Loucy (cell line): ENCODE measurements around the gene ODF2L.
"Not testable (repeated sequence)": the region's sequence is repeated elsewhere in the genome, so short reads cannot be mapped to it uniquely, and the experiment has no call there.

ENCODE experiments used
- H2AFZ ChIP-seq: fragments of 200-600 bp; sonication (generic); 2 replicates; pipeline ENCODE4 v1.6.0; 2016; ENCODE audit warnings: antibody characterized with exemption, mild to moderate bottlenecking, low read length, moderate library complexity
- H3F3A ChIP-seq: fragments of 200-600 bp; 2 replicates; pipeline ENCODE4 v1.6.0; 2016; ENCODE audit warnings: antibody characterized with exemption, low read depth, mild to moderate bottlenecking
- H3K27me3 ChIP-seq: fragments of 200-600 bp; sonication (generic); 2 replicates; pipeline ENCODE4 v1.6.1; 2014; ENCODE audit warnings: low read length, mild to moderate bottlenecking; ENCODE audit not compliant: insufficient read depth, poor library complexity, severe bottlenecking
- H3K36me3 ChIP-seq: fragments of 200-600 bp; sonication (generic); 2 replicates; pipeline ENCODE4 v1.6.1; 2016; ENCODE audit warnings: low read length; ENCODE audit not compliant: insufficient read depth
- H3K4me1 ChIP-seq: fragments of 200-600 bp; sonication (generic); 2 replicates; pipeline ENCODE4 v1.5.1; 2014; ENCODE audit warnings: low read length, mild to moderate bottlenecking; ENCODE audit not compliant: insufficient read depth, poor library complexity, severe bottlenecking
- H3K4me2 ChIP-seq: fragments of 200-600 bp; sonication (generic); 2 replicates; pipeline ENCODE4 v1.6.0; 2014; ENCODE audit warnings: antibody characterized with exemption, low read length, low read depth, mild to moderate bottlenecking; ENCODE audit not compliant: poor library complexity, severe bottlenecking
- H3K4me3 ChIP-seq: fragments of 200-600 bp; sonication (generic); 2 replicates; pipeline ENCODE4 v1.5.1; 2014; ENCODE audit warnings: low read length, mild to moderate bottlenecking, mixed read lengths; ENCODE audit not compliant: poor library complexity, severe bottlenecking
- H3K79me2 ChIP-seq: fragments of 200-600 bp; sonication (generic); 2 replicates; pipeline ENCODE4 v1.6.1; 2014; ENCODE audit warnings: low read length; ENCODE audit not compliant: insufficient read depth
- H3K9ac ChIP-seq: fragments of 200-600 bp; sonication (generic); 2 replicates; pipeline ENCODE4 v1.6.0; 2014; ENCODE audit warnings: mild to moderate bottlenecking, low read depth, low read length, moderate library complexity; ENCODE audit not compliant: poor library complexity, severe bottlenecking
- H3K9me2 ChIP-seq: fragments of 200-600 bp; sonication (generic); replicated peaks from 2 replicates; pipeline ENCODE4 v1.6.1; 2016; ENCODE audit warnings: low read depth, low read length, mixed read lengths
- H3K9me3 ChIP-seq: fragments of 200-600 bp; sonication (generic); 2 replicates; pipeline ENCODE4 v1.6.1; 2014; ENCODE audit warnings: mild to moderate bottlenecking, antibody characterized with exemption, low read length, low read depth; ENCODE audit not compliant: insufficient read depth
- H4K20me1 ChIP-seq: fragments of 200-600 bp; sonication (generic); 2 replicates; pipeline ENCODE4 v1.6.0; 2014; ENCODE audit warnings: antibody characterized with exemption, low read length, mild to moderate bottlenecking; ENCODE audit not compliant: insufficient read depth, poor library complexity, severe bottlenecking
- CTCF ChIP-seq: fragments of 200-600 bp; sonication (generic); conservative IDR thresholded peaks from 2 replicates; pipeline ENCODE4 v1.5.1; 2014; ENCODE audit warnings: mild to moderate bottlenecking, antibody characterized with exemption, low read length
- EZH2phosphoT487 ChIP-seq: fragments of 200-600 bp; IDR thresholded peaks from 2 replicates; pipeline ENCODE4 v1.6.1; 2018; ENCODE audit warnings: antibody characterized with exemption, mild to moderate bottlenecking, moderate library complexity, borderline replicate concordance

ODF2L gene

GRCh38 chr1:86352086-86352485, 44.0 kb downstream of the ODF2L start:
- H2AFZ ChIP-seq, result no peak overlapping the region
- H3K9ac ChIP-seq, result no peak overlapping the region
- no peaks in the 10 kb centered on the region for H3K9me2 ChIP-seq
- no peak overlapping the region for H3K4me2 ChIP-seq
- no peaks in the 10 kb centered on the region for H3K4me1 ChIP-seq
- no peaks in the 10 kb centered on the region for H3K27me3 ChIP-seq
- H3F3A ChIP-seq, result no peaks in the 10 kb centered on the region
- H3K36me3 ChIP-seq, result peaks cover 3% of the 10 kb centered on the region; the same call in 1 of the 2 replicates
- H3K4me3 ChIP-seq, result no peak overlapping the region
- no peaks in the 10 kb centered on the region for H3K79me2 ChIP-seq
- H3K9me3 ChIP-seq, result no peaks in the 10 kb centered on the region
- no peaks in the 10 kb centered on the region for H4K20me1 ChIP-seq
- TF ChIP-seq EZH2phosphoT487 (no peak), CTCF (no peak)

- H3K36me3 ChIP-seq, H3K9ac ChIP-seq, H4K20me1 ChIP-seq, H3K9me3 ChIP-seq, H2AFZ ChIP-seq, H3K79me2 ChIP-seq, H3K9me2 ChIP-seq, H3F3A ChIP-seq, H3K27me3 ChIP-seq, H3K4me1 ChIP-seq, H3K4me2 ChIP-seq, H3K4me3 ChIP-seq: not testable (repeated sequence)
Observed at GRCh38 chr1:86350230-86350629, 45.9 kb downstream of the ODF2L start.

GRCh38 chr1:86346388-86346787, 49.7 kb downstream of the ODF2L start:
- Histone ChIP-seq H3K9me3 (no peaks in the 10 kb centered on the region), H3K4me3 (no peak overlapping the region), H3K4me1 (no peaks in the 10 kb centered on the region), H3K9ac (no peak overlapping the region), H2AFZ (no peak overlapping the region), H3K36me3 (no peaks in the 10 kb centered on the region), H3K9me2 (no peaks in the 10 kb centered on the region), H3F3A (no peaks in the 10 kb centered on the region), H4K20me1 (no peaks in the 10 kb centered on the region), H3K79me2 (no peaks in the 10 kb centered on the region), H3K4me2 (no peak overlapping the region), H3K27me3 (no peaks in the 10 kb centered on the region)
- TF ChIP-seq EZH2phosphoT487 (no peak), CTCF (no peak)

- no peak for TF ChIP-seq EZH2phosphoT487
- no peak for TF ChIP-seq CTCF
- Histone ChIP-seq H3K4me1 (no peaks in the 10 kb centered on the region), H2AFZ (no peak overlapping the region), H3K4me3 (no peak overlapping the region), H3K27me3 (no peaks in the 10 kb centered on the region), H3F3A (no peaks in the 10 kb centered on the region), H3K9me2 (no peaks in the 10 kb centered on the region), H3K79me2 (no peaks in the 10 kb centered on the region), H3K9ac (no peak overlapping the region), H4K20me1 (no peaks in the 10 kb centered on the region), H3K36me3 (no peaks in the 10 kb centered on the region), H3K4me2 (no peak overlapping the region), H3K9me3 (no peaks in the 10 kb centered on the region)
Observed at GRCh38 chr1:86345042-86345441, 51.1 kb downstream of the ODF2L start.
